Natural killer cell (primary cell): Measurements from ENCODE around the gene ATP6V0C. TPM values are rescaled to one million over a fixed set of nuclear protein-coding genes. Genes with fewer than 3 reads are reported as not detected.

ENCODE experiments used
- ATAC-seq, 3 donors: fragments of 150-1000 bp in 2 of 3; fragments of 200-7000 bp in 1 of 3; cut with Tn5 transposase; 1 replicate in 1 of 3; 2 replicates in 2 of 3; pipeline ENCODE4 v1.10.0; 2021; ENCODE audit warnings: mild to moderate bottlenecking in 2 of 3, moderate library complexity in 2 of 3
- DNase-seq, 2 donors: peaks; one replicate each; pipeline versions ENCODE4 v3.0.0 to v3.0.0-alpha.2; 2013 to 2021; ENCODE audit warnings: mixed read lengths in 1 of 2
- H3K27ac ChIP-seq: one replicate; pipeline ENCODE4 v1.5.1; 2013; ENCODE audit warnings: mild to moderate bottlenecking, low read length
- H3K27me3 ChIP-seq: one replicate; pipeline ENCODE4 v1.6.1; 2013; ENCODE audit warnings: low read length; ENCODE audit not compliant: control insufficient read depth, insufficient read depth
- H3K36me3 ChIP-seq: one replicate; pipeline ENCODE4 v1.6.1; 2013; ENCODE audit warnings: low read length; ENCODE audit not compliant: control insufficient read depth, insufficient read depth
- H3K4me1 ChIP-seq: one replicate; pipeline ENCODE4 v1.6.1; 2013; ENCODE audit warnings: low read length; ENCODE audit not compliant: control insufficient read depth, insufficient read depth
- H3K4me3 ChIP-seq: one replicate; pipeline ENCODE4 v1.5.1; 2013; ENCODE audit warnings: low read length
- H3K9me3 ChIP-seq: one replicate; pipeline ENCODE4 v1.6.1; 2013; ENCODE audit warnings: low read length; ENCODE audit not compliant: control insufficient read depth, insufficient read depth
- H3K27ac Mint-ChIP-seq, 2 donors: one replicate each; pipeline ENCODE4 v1.8.0; 2022; ENCODE audit warnings: mild to moderate bottlenecking in 2 of 2, mixed read lengths in 2 of 2, moderate library complexity in 1 of 2
- H3K27me3 Mint-ChIP-seq, 2 donors: one replicate each; pipeline ENCODE4 v1.8.0; 2022; ENCODE audit warnings: low read depth in 2 of 2, mixed read lengths in 2 of 2
- H3K36me3 Mint-ChIP-seq: one replicate; pipeline ENCODE4 v1.8.0; 2022; ENCODE audit warnings: mixed read lengths
- H3K4me1 Mint-ChIP-seq, 2 donors: one replicate each; pipeline ENCODE4 v1.8.0; 2022; ENCODE audit warnings: mixed read lengths in 2 of 2
- H3K4me3 Mint-ChIP-seq: one replicate; pipeline ENCODE4 v1.8.0; 2022; ENCODE audit warnings: mild to moderate bottlenecking, moderate library complexity, mixed read lengths
- H3K9me3 Mint-ChIP-seq, 2 donors: one replicate each; pipeline ENCODE4 v1.8.0; 2022; ENCODE audit warnings: mixed read lengths in 2 of 2
- CTCF ChIP-seq: fragments of 200-600 bp; IDR thresholded peaks from one replicate; pipeline ENCODE4 v1.8.0; 2022; ENCODE audit warnings: antibody characterized with exemption
- WGBS: methylation state at CpG from one replicate; pipeline ENCODE4 v1.1.7; 2013; ENCODE audit warnings: missing lambda C conversion rate; ENCODE audit not compliant: insufficient coverage; 5-methylcytosine and 5-hydroxymethylcytosine counted together
- intact Hi-C: fragments of 100-400 bp; cut with micrococcal nuclease; formaldehyde crosslinking; loops from one replicate; pipeline ENCODE4 v1.14.2; 2022
- total RNA-seq, 4 donors: library from RNA; stranded (reverse); fragments of 120-200 nt in 1 of 4; gene quantifications; one replicate each; pipeline versions ENCODE4 v1.2.3 to v1.2.4, GENCODE V29; 2013 to 2022

ATP6V0C gene
- total RNA-seq, 3 donors from 2014 or later (not counting 1 experiment from before 2014, with no cell fraction given): 183 to 242 (median 217) TPM

DNA sequence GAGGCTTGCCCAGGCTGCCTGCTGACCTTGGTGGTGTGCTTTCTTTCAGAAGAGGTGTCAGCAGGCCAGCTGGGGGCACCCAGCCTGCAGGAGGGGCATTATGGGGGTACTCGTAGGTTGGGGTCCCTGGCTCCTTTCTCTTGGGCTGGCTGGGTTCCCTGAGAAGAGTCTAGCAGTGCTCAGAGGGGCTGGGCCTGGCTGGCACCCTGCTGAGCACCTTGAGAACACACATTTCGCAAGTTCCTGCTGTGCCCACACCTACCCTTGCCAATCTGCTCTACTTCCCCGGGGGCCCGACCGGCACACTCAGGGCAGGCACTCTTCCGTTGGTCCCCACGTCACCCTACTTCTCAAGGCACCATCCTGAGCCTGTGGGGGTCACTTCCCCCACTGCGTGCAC is 12.4 kb downstream of the ATP6V0C start:
- no peak overlapping the region for H3K27ac Mint-ChIP-seq
- WGBS: 81% methylated on average over 8 of the region's 8 CpGs
- H3K36me3 Mint-ChIP-seq: no peaks in the 10 kb centered on the region

GRCh38 chr16:2527071-2527783 is 13.5 kb downstream of the ATP6V0C start:
- Histone ChIP-seq H3K4me1 (peaks cover 14% of the 10 kb centered on the region), H3K27me3 (no peaks in the 10 kb centered on the region), H3K4me3 (no peak overlapping the region), H3K36me3 (peaks cover 46% of the 10 kb centered on the region), H3K9me3 (no peaks in the 10 kb centered on the region), H3K27ac (no peak overlapping the region)
- no peak for TF ChIP-seq CTCF
- DNase-seq (no peak), ATAC-seq (no peak)
- H3K4me3 Mint-ChIP-seq: no peak overlapping the region
- H3K36me3 Mint-ChIP-seq: no peaks in the 10 kb centered on the region
- no peaks in the 10 kb centered on the region for H3K27me3 Mint-ChIP-seq
- H3K9me3 Mint-ChIP-seq: no peaks in the 10 kb centered on the region
- intact Hi-C loops: no loop called here
- H3K4me1 Mint-ChIP-seq: peaks cover 10 to 18% of the 10 kb centered on the region in 2 donors
- 94% methylated on average over 12 of the region's 12 CpGs for WGBS
- H3K27ac Mint-ChIP-seq: peak overlapping the region in 1 of 2 donors; percentile 35

More for the DNA sequence above, 12.4 kb downstream of the ATP6V0C start:
- DNase-seq: no peak
- Mint-ChIP-seq H3K4me3 (no peak overlapping the region), H3K9me3 (no peaks in the 10 kb centered on the region), H3K27me3 (no peaks in the 10 kb centered on the region), H3K4me1 (peaks cover 4 to 11% of the 10 kb centered on the region in 2 donors)
- Histone ChIP-seq H3K4me1 (peaks cover 12% of the 10 kb centered on the region), H3K36me3 (peaks cover 46% of the 10 kb centered on the region), H3K9me3 (no peaks in the 10 kb centered on the region), H3K4me3 (no peak overlapping the region), H3K27ac (no peak overlapping the region), H3K27me3 (no peaks in the 10 kb centered on the region)
- intact Hi-C loops: no loop called here
- no peak for ATAC-seq
- TF ChIP-seq CTCF: no peak

- Histone ChIP-seq H3K36me3 (peaks cover 46% of the 10 kb centered on the region), H3K27me3 (no peaks in the 10 kb centered on the region), H3K27ac (no peak overlapping the region), H3K4me1 (peaks cover 19% of the 10 kb centered on the region), H3K4me3 (no peak overlapping the region), H3K9me3 (no peaks in the 10 kb centered on the region)
- 97% methylated on average over 24 of the region's 24 CpGs for WGBS
- peaks cover 15 to 23% of the 10 kb centered on the region in 2 donors for H3K4me1 Mint-ChIP-seq
- H3K27me3 Mint-ChIP-seq: no peaks in the 10 kb centered on the region
- ATAC-seq (no peak), DNase-seq (no peak)
- intact Hi-C loops: no loop called here
- no peaks in the 10 kb centered on the region for H3K9me3 Mint-ChIP-seq
- H3K27ac Mint-ChIP-seq: no peak overlapping the region
- no peaks in the 10 kb centered on the region for H3K36me3 Mint-ChIP-seq
- no peak for TF ChIP-seq CTCF
- H3K4me3 Mint-ChIP-seq: no peak overlapping the region
These were observed 14.0 kb downstream of the ATP6V0C start for GRCh38 chr16:2527784-2528100.
